HG03095 (cell line): ENCODE measurements around the gene TAOK3.
"Not testable (repeated sequence)": the region's sequence is repeated elsewhere in the genome, so short reads cannot be mapped to it uniquely, and the experiment has no call there.

Source experiments
- ATAC-seq: cut with Tn5 transposase; IDR thresholded peaks from one replicate; pipeline ENCODE4 v1.9.1; 2021; ENCODE audit warnings: moderate library complexity; ENCODE audit not compliant: unreplicated experiment

Gene TAOK3

DNA sequence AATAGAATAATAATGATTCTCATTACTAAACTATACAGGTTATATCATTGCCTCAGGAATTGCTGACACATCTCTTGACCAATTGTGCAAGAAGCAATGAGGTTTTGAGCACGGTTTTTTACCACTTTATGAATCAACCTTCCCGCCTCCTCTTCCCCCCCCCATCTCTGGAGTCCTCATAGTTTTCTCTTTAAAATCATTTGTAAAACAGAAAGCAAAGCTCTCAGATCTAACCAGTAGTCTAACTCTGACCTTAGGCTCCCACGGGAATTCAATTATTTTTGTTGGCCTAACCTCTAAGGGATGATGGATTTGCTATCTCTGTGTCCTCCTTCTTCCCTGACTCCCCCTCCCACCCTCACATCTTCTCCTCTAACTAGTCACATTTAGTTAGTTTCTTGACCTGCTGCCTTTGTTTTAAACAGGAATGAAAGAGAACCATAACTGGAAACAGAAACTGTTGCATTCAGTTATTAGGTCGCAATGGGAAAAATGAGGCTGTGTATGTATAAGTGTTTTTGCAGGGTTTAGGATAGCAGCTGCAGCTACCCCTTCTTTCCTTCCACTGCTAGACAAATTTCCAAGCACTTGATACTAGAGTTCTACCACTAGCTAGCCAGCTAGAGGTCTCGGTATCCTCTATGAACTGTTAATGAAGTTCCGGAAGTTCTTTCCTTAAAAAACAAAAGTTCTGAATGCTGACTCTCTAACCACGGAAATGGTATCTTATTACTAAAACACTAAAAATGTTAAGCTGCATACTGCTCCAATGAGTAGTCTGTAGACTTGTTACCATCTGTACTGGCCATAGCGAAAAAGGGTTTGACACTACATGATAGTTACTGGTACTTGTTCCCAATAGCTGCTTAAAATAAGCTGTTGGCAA is 65.4 kb downstream of the TAOK3 start:
- peak; percentile 46 for ATAC-seq

DNA sequence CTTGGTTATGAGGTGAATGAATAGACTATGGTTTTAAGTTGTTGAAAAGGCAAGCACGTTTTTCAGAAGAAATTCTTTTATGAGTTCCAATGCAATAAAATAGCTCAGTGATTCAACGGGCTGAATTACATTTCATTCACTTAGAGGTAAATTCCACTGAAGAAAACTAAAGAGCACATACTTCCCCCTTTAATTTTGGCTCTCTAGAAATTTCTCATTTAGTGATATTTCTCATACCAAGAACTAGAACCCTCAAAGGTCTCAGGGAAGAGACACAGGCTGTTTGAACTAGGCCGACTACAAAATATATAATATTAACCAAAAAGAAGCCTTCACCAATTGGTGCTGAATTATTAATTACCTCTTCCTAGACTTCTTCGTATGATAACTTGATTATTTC is 68.6 kb downstream of the TAOK3 start:
- no peak for ATAC-seq

DNA sequence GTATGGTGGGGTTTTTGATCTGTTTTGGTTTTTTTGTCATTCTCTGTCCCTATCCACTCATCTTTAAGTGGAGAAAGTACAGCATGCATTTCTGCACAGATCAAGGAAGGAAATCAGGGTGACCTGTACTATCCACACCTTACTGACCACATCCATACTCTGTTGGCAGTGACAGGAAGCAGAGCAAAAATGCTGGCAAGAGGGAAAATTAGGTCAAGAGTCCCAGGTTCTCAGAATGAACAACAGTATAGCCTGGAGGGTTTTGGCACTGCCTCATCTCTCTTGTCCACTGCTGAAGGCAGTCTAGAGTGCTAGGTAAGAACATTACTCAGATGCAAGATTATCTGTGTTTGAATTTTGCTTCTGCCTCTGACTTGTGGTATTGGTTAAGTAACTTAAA is 70.7 kb downstream of the TAOK3 start:
- no peak for ATAC-seq

DNA sequence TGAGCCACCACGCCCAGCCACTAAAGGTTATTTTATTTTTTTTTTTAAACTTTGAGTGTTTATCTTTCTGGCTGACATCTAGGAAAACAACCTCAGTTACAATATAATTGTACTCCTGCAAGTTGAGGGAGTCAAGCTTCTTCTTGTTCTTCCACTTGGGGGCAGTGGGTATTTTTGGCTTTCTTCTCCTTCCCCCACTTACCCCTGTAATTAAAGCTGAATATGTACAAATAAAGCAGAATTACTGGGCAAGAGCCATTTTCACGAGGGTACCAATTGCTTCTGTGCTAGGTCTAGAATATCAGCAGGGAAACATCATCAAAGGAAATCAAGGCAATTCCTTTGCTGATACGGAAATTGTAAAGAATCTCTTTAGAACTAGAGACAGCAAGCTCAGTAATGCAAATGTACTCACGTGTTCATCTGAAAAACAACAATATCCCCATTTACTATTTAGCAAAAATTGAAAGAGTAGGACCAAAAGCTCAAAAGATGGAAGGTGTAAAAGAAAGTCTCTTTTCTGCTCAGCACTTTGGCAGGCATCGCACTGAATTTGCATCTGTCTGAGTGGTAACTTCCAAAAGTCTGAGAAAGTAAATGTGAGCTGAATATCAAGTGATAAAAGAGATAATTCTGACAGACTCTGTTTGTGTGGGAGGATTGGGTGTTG is 72.8 kb downstream of the TAOK3 start:
- ATAC-seq, result no peak

DNA sequence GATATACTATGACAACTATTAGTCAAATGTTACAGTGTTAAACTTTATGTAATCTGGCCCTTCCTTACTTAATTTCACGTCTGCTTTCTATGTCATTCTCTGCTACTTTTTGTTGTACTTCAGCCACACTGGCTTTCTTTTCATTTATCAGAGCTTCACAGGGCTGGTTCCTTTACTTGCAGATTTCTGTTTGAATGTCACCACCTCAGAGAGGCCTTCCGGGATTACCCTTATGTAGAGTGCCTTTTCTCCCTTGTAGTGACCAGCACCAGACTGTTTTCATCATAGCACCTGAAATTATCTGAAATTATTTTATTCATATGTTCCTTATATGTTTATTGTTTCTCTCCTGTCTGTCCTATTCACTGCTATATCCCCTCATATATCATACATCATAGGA is 75.4 kb downstream of the TAOK3 start:
- ATAC-seq, result no peak

DNA sequence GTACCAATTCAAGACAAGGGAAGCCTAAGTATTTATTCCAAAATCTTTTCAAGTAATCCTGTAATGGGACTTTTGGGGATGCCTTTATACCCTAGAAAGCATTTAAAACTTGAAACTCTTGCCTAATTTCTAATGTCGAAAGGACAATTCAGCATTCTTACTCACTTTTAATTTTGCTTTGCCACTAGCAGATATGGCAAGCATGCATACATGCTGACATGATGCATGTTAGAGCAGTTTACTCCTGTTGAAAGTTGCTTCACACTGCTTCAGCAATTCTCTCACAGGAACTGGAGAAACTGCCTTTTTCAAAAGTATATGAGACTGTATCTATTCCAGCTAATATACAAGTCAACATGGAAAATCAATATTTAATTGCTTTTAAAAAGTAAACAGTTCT is 79.9 kb downstream of the TAOK3 start:
- no peak for ATAC-seq

DNA sequence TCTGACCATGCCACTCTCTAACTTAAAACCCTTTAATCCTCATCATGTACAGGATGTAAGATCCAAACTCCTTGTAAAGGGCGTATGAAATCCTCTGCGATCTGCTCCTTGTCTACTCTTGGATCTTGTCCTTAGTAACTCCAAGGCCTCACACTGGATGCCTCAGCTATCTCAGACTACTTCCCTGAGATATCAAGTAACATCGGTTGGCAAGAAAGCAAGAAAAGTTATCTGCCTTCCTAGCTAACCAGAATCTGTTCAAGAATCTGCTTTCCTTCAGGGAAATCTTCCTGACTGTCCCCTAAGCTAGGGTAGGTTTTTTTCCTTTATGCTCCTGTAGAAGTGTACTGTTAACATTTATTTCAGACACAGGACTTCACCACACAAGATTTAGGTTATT is 82.6 kb downstream of the TAOK3 start:
- ATAC-seq, result no peak

DNA sequence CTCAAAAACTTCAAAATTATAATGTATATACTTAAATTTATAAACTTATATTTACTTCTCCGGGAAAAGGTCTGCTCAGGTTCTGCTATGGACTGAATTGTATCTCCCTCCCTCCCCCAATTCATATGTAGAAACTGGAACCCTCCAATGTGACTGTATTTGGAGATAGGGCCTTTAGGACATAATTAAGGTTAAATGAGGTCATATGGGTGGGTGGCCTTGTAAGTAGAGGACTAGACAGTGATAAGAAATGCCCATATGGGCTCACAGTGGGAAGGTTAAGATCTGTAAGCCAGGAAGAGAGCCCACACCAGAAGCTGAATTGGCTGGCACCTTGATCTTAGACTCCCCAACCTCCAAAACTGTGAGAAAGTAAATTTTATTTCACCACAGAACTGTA is 84.5 kb downstream of the TAOK3 start:
- ATAC-seq, result no peak

DNA sequence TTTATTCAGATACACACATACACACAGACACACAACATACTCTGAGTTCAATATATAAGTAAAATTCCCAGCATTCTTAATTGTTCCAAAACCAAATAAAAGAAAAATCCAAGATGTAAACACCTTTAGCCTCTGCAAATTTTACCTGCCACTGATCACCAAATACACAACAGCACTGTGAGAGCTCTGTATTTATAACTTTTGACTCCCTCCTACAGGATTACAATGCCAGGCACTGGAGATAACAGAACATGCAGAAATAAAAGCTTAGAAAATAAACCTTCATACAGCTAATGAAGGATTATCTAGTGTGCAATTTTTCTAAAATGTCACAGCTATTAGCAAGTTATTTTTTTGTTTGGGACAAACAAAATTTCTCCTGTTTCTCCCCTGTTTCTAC is 85.0 kb downstream of the TAOK3 start:
- ATAC-seq, result no peak

DNA sequence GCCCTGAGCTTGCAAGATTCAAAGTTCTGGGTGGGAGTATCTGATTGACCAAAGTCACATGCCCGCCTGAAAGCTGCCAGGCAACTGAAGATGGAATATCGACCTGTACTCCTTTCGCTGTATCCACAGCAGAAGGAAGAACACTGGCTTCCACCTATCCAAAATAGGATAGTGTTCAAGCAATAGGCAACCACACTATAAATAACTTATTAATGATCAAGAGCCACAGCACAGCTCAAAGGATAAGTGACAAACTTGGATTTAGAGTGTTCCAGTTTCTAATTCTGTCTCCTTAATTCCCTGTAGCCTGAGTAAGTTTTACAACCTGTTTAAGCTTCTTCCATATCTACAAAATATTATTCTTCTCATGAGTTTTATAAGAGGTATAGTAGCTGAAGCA is 89.9 kb downstream of the TAOK3 start:
- no peak for ATAC-seq

DNA sequence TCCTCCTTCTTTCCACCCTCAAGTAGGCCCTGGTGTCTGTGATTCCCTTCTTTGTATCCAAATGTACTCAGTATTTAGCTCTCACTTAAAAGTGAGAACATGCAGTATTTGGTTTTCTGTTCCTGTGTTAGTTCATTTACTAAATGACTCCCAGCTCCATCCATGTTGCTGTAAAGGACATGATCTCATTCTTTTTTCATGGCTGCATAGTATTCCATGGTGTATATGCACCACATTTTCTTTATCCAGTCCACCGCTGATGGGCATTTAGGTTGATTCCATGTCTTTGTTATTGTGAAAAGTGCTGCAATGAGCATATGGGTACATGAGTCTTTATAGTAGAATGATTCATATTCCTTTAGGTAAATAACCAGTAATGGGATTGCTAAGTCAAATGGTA is 94.4 kb downstream of the TAOK3 start:
- not testable (repeated sequence) for ATAC-seq

DNA sequence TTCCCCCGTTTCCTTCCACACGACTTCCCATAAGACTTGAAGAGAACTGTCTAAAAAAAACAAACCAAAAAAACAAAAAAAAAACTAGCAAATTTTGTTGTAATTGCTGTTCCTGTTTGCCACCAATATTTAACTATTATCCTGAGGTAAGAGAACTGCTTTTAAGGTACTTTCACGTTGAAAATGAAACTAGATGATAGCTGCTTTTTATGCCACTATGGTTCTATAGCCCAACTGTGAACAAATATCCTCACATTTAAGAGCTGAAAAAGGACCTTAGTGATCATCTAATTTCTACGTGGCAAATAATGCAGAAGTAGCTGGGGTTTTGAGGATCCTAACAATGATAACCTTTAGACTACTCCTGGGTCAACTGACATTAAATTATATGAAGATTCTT is 98.6 kb downstream of the TAOK3 start:
- no peak for ATAC-seq

DNA sequence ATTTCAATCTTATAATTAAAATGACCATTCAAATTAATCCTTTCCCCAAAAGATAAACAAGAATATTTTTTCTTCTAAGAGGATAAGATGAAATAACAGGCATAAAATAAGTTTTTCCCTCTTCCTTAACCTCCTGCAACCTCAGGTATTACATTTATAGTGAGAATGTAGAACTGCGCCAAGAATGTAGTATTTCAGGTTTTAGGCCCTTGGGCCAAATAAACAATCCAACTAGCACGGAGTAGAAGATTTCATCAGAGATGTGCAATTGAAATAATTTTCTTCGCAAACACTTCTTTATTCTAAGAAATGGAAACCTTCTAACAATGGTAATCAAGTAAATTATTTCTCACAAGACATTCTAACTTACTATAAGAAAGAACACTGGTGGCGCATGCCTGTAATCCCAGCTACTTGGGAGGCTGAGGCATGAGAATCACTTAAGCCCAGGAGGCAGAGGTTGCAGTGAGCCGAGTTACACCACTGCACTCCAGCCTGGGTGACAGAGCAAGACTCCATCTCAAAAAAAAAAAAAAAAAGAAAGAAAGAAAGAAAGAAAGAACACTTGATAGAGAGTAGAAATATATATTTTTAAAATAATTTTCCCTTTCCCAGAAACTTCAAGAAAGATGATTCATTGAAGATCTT is 100.8 kb downstream of the TAOK3 start:
- no peak for ATAC-seq

DNA sequence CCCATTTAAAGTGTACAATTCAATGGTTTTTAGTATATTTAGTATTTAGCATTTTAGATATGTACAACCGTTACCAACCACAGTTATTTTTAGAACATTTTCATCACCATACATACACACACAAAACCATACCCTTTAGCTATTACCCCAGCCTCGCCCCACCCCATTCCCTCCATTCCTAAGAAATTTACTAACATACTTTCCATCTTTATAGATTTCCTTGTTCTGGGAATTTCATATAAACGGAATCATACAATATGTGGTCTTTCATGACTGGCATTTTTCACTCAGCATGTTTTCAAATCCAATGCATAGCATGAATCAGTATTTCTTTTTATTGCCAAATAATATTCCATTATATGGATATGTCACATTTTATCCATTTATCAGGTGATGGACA is 101.5 kb downstream of the TAOK3 start:
- ATAC-seq, result no peak

DNA sequence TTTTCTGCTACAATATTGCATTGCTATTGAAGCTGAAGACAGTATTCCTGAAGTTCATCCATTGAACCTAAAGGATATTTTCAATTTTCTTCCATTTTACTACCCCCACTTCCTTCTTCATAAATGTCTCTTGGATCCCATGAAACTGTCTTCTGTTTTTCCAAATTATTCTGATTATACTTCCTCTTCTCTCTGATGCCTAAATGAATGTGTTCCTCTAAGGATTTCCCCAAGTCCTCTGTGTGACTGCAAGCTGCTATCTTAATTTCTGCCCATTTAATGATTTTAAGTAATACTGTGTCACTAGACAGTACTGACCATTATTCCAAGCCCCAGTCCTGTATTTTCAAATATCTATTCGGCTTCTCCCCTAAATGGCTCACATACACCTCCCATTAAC is 102.9 kb downstream of the TAOK3 start:
- ATAC-seq, result no peak

DNA sequence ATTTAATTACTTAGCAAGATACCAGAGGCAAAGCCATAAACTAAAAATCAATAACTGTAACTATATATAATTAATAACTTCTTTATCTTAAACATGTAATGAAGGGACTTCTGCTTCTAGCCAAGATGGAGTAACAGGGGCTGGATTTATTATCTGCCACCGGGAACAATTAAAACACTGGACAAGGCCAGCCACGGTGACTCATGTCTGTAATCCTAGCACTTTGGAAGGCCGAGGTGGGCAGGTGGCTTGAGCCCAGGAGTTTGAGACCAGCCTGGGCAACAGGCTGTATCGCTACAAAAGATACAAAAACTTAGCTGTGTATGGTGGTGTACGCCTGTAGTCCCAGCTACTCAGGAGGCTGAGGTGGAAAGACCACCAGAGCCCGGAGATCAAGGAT is 113.6 kb downstream of the TAOK3 start:
- ATAC-seq, result no peak

DNA sequence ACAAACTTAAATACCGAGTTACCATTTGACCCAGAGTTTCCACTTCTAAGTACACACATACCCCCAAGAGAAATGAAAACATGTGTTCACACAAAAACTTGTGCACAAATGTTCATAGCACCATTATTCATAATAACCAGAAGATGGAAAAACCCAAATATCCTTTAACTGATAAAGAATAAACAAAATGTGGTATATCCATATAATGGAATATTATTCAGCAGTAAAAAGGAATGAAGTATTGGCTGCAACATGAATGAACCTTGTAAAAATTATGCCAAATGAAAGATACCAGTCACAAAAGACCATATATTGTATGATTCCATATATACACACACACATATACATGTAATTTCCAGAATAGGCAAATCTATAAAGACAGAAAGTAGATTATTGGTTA is 116.4 kb downstream of the TAOK3 start:
- no peak for ATAC-seq

DNA sequence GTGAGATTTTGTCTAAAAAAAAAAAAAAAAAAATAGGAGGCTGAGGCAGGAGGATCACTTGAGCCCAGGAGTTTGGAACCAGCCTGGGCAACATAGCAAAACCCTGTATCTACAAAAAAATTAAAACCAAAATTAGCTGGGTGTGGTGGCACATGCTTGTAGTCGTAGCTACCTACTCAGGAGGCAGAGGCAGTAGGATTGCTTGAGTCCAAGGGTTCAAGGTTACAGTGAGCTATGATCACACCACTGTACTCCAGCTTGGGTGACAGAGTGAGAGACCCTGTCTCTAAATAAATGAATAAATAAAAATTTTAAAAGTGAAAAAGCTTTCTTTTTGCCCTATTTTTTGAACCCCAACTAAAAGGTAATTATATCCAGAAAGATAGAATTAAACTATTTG is 123.2 kb downstream of the TAOK3 start:
- no peak for ATAC-seq

DNA sequence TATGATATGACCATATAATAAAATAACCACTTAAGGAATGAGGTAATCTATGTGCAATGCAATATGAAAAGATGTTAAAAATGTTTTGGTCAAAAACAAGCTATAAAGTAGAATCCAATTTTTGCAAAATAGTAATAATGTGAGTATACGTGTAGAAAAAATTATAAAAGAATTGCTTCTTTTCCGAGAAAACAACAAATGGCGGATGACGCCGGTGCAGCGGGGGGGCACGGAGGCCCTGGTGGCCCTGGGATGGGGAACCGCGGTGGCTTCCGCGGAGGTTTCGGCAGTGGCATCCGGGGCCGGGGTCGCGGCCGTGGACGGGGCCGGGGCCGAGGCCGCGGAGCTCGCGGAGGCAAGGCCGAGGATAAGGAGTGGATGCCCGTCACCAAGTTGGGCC is 126.8 kb downstream of the TAOK3 start:
- ATAC-seq, result not testable (repeated sequence)

DNA sequence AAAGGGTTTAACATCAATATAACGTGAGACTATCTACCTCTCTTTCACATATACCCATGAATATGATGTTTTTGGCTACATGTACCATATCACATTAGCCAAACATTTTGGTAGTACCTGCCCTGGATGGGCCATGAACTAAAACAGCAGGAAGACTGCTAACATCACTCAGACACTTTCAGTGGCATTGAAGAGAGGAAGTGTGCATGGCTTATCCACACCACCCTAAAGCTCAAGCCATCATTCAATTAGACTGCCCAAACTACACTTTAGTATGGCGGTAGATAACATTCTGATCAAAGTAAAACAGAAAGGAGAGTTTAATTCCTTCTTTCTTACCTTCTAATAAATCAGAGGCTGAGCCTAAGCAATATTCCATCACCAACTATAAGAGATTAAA is 133.8 kb downstream of the TAOK3 start:
- no peak for ATAC-seq

DNA sequence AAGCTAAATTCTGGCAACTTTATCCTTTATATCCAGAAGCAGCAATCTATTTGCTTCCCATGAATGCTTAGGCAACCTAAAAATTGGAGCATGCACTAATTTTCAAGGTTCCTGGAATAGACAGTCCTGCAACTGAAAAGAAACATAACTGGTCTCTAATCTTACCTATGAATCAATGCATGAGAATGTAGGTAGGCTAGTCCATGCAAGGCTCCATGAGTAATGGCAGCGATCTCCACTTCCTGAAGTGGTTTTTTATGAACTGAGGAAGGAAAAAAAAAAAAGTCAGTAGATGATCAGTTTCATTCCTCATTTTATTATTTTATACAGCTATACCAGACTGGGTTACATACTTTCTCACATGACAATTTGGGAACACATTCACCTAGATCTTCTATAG is 134.8 kb downstream of the TAOK3 start:
- no peak for ATAC-seq

DNA sequence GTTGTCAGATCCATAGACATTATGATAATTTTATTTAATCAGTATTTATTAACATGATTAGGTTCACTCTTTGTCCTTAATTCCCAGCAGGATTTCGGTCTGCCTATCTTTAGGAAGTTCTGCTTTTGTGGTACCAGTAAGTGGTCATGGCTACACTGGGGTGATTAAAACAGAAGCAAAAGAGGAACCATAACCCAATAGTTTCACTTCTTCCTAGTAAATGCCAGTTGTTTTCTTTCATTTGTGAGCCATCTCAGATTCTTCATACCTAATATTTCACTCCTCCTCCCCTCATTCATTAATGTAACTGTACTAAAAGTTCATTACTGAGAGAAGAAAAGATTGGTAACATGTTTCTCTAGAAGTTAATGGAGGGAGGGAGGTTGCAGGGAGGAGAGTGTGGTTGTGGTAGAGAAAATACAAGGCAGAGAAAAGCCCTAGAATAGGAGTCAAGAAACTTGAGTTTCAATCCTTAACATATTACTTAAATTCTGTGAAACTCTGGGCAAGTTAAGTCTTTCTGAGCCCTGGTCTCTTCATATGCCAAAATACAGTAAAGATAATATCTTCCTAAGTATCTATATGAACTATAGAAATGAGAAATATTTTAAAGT is 135.5 kb downstream of the TAOK3 start:
- ATAC-seq, result peak; percentile 80
